Peyer's patch (tissue), 4 donors: ENCODE measurements around the gene CDX1.

ENCODE experiments used
- POLR2A ChIP-seq, 2 donors: fragments of 450-650 bp; IDR thresholded peaks; one replicate each; pipeline ENCODE4 v1.5.1; 2017; ENCODE audit warnings: antibody characterized with exemption in 2 of 2, mild to moderate bottlenecking in 2 of 2, moderate library complexity in 2 of 2
- TF ChIP-seq, protein P1 (sequence below), 6 experiments: fragments of 450-650 bp in 4 of 6; fragments of 200-600 bp in 2 of 6; sonication (generic) in 1 of 6; IDR thresholded peaks; one replicate each; pipeline ENCODE4 v1.5.1; 2017 to 2019; ENCODE audit warnings: antibody characterized with exemption in 6 of 6, mild to moderate bottlenecking in 3 of 6, moderate library complexity in 1 of 6

GRCh38 chr5:150181766-150182545, 15.4 kb downstream of the CDX1 start:
- no peak for TF ChIP-seq POLR2A (IDR thresholded peaks at IDR 0.05)
- TF ChIP-seq, protein P1, sequence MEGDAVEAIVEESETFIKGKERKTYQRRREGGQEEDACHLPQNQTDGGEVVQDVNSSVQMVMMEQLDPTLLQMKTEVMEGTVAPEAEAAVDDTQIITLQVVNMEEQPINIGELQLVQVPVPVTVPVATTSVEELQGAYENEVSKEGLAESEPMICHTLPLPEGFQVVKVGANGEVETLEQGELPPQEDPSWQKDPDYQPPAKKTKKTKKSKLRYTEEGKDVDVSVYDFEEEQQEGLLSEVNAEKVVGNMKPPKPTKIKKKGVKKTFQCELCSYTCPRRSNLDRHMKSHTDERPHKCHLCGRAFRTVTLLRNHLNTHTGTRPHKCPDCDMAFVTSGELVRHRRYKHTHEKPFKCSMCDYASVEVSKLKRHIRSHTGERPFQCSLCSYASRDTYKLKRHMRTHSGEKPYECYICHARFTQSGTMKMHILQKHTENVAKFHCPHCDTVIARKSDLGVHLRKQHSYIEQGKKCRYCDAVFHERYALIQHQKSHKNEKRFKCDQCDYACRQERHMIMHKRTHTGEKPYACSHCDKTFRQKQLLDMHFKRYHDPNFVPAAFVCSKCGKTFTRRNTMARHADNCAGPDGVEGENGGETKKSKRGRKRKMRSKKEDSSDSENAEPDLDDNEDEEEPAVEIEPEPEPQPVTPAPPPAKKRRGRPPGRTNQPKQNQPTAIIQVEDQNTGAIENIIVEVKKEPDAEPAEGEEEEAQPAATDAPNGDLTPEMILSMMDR (IDR thresholded peaks at IDR 0.05): no peak
